ENCODE data around the gene INSL4.

Gene INSL4

DNA sequence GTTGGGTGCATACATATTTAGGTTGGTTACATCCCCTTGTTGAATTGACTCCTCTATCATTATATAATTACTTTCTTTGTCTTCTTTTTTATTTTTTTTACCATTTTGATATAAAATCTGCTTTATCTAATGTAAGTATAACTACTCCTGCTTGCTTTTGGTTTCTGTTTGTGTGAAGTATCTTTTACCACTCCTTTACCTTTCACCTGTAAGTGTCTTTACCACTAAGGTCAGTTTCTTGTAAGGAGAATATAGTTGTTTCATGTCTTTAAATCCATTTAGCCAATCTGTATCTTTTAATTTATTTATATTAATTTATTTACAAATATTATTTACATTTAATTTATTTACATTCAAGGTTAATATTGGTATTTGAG lies 33.0 kb downstream of the INSL4 start:
- ChIA-PET POLR2A (no interaction called here), CTCF (interaction anchor here (1.2 kb wide), 1 partner anchor 77 kb away, joined by 4 read pairs; no protein-coding TSS in a partner anchor)
- H3K4me3 ChIP-seq (ENCODE audit: low read depth, low read length): no peak overlapping the region
- TF ChIP-seq, protein P1, sequence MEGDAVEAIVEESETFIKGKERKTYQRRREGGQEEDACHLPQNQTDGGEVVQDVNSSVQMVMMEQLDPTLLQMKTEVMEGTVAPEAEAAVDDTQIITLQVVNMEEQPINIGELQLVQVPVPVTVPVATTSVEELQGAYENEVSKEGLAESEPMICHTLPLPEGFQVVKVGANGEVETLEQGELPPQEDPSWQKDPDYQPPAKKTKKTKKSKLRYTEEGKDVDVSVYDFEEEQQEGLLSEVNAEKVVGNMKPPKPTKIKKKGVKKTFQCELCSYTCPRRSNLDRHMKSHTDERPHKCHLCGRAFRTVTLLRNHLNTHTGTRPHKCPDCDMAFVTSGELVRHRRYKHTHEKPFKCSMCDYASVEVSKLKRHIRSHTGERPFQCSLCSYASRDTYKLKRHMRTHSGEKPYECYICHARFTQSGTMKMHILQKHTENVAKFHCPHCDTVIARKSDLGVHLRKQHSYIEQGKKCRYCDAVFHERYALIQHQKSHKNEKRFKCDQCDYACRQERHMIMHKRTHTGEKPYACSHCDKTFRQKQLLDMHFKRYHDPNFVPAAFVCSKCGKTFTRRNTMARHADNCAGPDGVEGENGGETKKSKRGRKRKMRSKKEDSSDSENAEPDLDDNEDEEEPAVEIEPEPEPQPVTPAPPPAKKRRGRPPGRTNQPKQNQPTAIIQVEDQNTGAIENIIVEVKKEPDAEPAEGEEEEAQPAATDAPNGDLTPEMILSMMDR (IDR thresholded peaks at IDR 0.05; ENCODE audit: insufficient read depth, low read length, missing control alignments): no peak
- no peak for DNase-seq (ENCODE audit: low read depth, low spot score)

DNA sequence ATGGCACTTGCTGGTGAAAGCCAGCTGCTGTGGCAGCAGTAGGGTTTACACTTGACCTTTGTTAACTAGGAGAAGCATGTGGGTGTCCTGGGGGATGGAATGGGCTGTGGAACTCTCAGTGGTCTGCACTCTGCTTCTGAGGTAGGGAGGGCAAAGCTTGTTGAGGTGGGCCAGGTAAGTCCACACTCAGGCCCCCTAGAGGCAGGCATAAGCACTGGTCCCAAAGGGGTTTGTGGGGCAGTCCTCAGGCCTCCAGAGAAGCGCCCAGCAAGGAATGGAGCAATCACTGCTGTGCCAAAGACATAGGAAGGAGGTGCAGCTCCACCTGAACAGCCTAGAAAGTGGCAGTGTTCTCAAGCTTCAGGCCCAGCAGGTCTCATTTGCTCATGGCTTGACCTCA lies 34.7 kb downstream of the INSL4 start:
- ChIA-PET POLR2A (no interaction called here), CTCF (interaction anchor here (0.8 kb wide), 1 partner anchor 8 kb away, joined by 3 read pairs; no protein-coding TSS in a partner anchor)
- no peak for DNase-seq (ENCODE audit: low read depth, low spot score)
- TF ChIP-seq, protein P1 (IDR thresholded peaks at IDR 0.05; ENCODE audit: insufficient read depth, low read length, missing control alignments): no peak
- H3K4me3 ChIP-seq (ENCODE audit: low read depth, low read length): no peak overlapping the region

DNA sequence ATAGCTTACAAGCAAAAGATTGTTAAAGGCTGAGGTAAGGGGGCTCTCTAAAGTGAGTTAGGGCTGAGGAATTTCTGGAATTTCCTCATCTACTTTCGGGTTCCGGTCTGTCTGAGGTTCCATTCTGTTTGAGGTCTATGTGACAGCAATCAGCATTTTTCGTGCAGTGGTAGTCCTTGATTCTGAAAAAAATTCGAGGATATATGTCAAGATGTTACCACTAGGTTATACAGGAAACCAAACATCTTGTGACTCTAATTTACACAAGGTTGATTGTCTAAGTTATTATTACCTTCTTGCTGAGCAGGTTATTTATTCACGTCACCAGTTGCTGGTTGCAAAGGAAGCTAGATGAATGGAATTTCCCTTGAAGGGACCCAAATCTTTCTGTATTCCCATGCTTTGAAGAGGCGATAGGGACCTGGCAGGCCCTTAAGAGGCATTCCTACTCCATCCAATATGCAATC lies 38.1 kb downstream of the INSL4 start:
- no peak overlapping the region for H3K4me3 ChIP-seq (ENCODE audit: low read depth, low read length)
- DNase-seq (ENCODE audit: low read depth, low spot score): peak; percentile 4

DNA sequence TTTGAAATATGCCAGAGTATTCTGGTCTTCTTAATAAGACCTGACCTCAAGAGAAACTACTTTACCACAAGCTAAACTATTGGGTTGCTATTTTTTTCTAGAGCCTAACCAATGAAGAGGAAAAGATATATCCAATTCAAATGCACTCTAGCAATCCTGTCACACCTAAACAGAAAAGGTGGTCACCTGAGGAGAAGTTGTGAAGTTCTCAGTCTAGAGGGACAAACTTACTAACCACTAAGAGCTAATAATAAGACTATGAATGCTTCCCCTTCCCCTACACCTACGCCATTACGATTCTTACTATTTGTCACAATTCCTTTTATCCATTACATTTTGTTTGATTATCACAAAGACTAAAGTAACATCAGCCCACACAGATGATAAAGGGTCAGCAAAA lies 43.6 kb downstream of the INSL4 start:
- H3K4me3 ChIP-seq (ENCODE audit: low read depth, low read length): no peak overlapping the region
- POLR2A ChIA-PET: no interaction called here
- TF ChIP-seq, protein P1 (IDR thresholded peaks at IDR 0.05; ENCODE audit: insufficient read depth, low read length, missing control alignments): no peak
- no peak for DNase-seq (ENCODE audit: low read depth, low spot score)
- CTCF ChIA-PET: interaction anchor here (1.4 kb wide), 1 partner anchor 315 kb away, joined by 3 read pairs; no protein-coding TSS in a partner anchor

More for the DNA sequence above, 38.1 kb downstream of the INSL4 start:
- ChIA-PET CTCF (interaction anchor here (0.9 to 1.6 kb wide), 4 partner anchors 12 to 321 kb away, joined by 3 to 8 read pairs (median 3); no protein-coding TSS in a partner anchor), POLR2A (no interaction called here)
- TF ChIP-seq, protein P1 (IDR thresholded peaks at IDR 0.05; ENCODE audit: insufficient read depth, low read length, missing control alignments): no peak

DNA sequence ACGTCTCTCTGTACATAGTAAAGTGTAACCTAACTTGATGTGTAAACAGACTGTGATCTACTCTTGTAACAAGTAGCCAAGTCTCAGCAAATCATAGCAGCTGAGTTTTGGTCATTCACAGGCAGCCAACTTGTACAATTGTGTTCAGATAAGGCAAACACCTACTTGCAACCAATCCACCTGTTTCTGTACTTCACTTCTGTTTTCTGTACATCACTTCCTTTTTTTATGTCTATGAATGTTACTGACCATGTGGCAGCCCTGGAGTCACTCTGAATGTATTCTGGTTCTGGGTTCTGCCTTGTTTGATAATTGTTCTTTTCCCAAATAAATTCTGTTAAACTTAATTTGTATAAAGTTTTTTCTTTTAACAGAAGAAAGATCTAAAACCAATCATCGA lies 47.3 kb downstream of the INSL4 start:
- CTCF ChIA-PET: no interaction called here
- no peak overlapping the region for H3K4me3 ChIP-seq (ENCODE audit: low read depth, low read length)
- TF ChIP-seq, protein P1 (IDR thresholded peaks at IDR 0.05; ENCODE audit: insufficient read depth, low read length, missing control alignments): no peak
- POLR2A ChIA-PET: no interaction called here
- DNase-seq (ENCODE audit: low read depth, low spot score): no peak

All from AG04449 (cell line).